Measurements from ENCODE around the gene ITPR3.

Gene ITPR3

DNA sequence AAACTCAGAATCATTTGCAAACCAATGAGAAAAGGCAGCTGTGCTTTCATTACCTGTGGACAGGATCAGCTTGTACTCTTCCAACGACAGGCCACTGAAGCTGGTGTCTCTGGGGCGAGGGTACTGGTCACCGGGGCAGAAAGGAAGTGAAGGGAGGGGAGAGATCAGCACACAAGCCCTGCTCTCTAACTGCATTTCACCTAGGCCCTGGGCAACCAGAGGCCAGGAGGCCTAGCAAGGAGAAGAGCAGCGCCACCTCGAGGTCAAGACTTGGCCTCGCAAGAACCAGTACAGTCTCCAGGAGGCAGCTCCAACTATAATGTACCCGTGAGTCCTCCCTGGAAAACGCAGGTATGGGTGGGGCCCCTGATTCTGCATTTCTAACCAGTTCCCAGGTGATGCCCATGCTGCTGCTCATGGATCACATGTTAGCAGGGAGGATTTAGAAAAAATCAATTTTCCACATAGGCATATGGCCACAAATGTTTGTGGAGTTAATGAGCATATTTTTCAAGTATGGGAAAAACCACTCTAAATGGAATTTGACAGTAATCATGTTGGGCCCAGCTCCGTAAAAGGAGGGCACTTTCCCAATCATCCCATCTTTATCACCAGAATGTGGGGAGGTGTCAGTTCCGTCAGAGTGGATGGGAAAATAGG, 79.4 kb downstream of the ITPR3 start:
- DNase-seq (ENCODE audit: low spot score), result peak; percentile 53

DNA sequence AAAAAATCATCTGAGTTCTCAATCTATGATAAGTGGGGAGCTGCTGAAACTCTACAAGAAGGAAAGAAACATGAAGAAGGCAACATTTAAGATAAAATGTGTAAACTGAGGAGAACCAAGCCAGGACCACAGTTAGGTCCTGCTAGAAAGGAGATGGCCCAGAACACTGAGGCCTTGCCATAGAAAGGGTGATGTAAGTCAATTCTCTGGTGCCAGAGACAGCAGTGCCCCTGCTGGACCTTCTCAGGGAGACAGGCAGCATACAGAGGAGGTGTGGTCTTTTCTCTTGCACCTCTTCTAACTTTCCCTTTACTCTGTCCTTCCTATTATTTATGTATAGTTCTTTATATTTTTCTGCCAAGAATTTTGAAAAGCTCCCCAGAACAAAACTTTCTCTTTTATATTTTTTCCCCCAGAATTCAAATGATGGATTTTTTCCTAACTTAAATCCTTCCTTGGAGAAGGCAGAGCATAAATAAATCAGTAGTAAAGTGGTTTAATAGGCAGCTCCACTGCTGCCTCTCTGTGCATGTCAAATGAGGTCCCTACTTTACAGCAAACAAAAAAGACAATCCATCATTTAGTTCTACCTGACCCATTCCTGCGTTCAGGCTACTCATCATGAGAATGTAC, 81.3 kb downstream of the ITPR3 start:
- DNase-seq (ENCODE audit: low spot score), result peak; percentile 45

DNA sequence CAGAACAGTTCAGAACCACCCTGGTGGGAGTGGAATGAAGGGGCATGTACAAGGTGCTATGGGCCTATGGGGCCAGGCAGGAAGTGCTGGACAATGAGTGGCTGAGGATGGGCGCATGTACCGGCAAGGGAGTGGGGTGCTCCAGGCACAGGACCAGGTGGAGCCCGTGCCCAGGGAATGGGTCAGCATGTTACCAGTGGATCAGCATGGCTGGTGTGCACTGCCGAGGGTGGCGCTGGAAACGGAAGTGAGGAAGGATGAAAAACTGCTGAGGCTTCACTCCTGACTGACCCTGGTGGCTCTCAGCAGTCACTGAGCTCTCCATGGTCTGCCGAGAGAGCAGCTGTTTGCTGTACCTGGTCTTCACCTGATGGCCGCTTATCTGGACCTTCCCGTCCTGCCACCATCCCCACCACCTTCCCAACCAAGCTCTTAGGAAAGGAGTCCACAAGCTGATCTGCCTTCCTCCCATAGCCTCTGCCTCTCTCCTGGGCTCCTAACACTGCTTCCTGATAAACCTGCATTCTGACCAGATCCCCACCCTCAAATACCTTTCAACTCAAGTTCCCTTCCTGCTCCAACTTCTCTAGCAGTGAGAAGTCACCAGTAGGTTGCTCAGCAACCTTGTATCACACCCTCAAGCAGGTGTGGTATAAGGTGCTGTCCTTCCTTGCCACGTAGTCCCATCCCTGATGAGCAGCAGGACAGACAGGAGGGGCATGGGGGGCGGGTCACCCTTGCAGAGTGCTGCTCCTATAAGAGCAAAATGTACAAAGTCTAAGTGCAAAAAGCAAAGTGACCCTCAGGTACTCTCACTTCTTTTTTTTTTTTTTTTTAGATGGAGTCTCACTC, 83.3 kb downstream of the ITPR3 start:
- no peak for DNase-seq (ENCODE audit: low spot score)

DNA sequence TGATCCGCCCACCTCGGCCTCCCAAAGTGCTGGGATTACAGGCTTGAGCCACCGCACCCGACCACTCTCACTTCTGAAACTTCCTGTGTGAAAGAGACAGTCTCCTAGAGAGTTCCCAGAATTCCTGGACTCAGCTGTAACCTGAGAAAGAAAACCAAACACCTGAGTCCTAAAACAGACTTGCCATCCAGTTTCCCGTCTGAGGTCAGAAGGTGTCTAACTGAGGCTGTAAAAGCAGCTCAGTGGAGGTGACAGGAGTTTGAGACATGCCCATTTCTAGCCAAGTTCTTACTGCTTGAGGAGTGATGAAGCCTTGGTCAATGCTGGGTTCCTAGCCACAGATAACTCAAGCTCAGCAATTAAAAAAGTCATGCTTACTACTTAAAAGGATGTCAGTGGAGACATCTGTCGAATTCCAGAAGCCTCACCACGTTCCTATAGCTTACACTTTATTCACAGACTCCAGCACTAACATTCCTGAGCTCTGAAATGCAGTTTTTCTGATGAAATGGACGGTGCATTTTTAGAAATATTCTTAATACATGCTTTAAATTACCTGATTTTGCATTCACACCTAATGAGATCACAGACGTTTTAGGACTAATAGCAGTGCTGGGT, 84.3 kb downstream of the ITPR3 start:
- no peak for DNase-seq (ENCODE audit: low spot score)

DNA sequence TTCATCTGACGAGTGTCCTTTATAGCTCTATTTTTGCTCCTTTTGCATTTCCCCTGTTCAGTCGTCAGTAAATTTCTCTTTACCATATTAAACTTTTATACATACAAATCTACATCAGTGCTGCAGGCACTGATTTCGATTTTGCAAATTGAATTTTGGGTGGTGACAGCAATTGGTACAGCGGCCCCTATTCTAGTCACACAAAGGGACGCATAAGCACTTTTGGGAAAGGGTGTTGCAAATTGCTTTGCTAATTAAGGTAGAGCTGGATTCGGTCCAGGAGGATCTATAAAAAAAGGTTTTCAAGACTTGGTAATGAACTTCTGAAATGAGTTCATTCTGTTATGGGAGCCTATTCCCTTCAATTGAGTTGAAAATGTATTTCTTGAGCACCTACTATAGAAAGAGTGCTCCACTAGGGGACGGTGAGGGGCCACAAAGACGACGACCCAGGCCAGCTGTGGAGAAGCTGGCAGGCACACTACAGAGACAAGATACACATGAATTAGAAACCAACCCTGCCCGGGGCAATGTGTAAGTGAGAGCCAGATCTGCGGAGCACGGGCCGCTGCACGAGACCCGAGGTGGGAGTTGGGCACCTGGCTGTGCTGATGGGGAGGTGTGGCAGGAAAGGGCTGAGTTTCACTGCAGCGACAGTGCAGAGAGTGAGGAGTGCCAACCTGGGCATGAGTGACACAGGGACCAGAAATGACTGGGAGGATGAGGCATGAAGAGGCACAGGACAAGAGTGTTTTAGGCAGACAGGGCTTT, 85.0 kb downstream of the ITPR3 start:
- no peak for DNase-seq (ENCODE audit: low spot score)

DNA sequence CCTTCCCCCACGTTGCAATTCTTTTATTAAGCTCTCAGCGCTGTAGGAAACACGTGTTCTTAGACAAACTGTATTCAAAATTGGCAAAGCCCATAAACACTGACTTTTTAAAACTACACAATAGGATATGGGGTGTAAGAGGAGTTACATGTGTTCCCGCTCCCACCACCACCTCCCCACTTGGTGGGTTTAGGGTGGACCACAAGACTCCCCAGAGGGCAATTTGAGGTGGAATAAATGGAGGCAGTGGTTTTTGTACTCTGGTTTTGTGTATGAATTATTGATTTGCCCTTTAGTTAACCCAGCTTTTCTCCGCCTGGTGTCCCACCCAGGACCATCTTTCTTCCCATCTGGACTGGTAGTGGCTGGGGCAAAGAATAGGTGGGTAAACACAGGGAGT, 86.6 kb downstream of the ITPR3 start:
- no peak for DNase-seq (ENCODE audit: low spot score)

DNA sequence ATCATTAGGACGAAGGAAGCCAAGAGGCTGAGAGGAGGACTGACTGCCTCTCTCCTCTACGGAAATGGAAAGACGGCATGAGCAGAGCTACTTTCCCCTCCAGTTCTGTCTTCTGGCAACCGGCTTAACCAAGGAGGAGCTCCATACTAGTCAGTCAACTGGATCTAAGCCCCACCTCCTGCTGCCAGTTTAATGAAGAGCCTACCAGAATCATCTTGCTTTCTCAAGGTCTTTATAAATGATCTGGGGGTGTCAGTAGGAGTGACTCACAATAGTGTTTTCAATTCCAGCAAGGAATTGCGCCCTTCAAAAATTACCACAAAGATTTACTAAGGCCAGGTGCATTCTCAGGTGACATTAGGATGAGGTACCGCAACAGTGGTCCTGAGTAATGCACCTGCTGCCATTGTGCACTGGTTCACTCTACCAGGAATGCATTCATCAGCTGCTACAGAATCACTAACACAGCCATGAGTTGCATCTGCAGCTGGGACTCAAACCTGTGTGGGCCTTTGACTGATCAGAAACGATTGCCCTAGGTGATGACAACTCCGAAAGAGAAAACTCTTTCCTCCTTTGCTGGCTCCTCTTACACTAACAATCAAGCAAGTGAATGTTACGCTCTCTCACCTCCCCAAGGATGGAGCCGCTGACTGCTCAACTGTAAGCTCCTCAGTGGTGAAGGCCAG, 87.5 kb downstream of the ITPR3 start:
- no peak for DNase-seq (ENCODE audit: low spot score)

DNA sequence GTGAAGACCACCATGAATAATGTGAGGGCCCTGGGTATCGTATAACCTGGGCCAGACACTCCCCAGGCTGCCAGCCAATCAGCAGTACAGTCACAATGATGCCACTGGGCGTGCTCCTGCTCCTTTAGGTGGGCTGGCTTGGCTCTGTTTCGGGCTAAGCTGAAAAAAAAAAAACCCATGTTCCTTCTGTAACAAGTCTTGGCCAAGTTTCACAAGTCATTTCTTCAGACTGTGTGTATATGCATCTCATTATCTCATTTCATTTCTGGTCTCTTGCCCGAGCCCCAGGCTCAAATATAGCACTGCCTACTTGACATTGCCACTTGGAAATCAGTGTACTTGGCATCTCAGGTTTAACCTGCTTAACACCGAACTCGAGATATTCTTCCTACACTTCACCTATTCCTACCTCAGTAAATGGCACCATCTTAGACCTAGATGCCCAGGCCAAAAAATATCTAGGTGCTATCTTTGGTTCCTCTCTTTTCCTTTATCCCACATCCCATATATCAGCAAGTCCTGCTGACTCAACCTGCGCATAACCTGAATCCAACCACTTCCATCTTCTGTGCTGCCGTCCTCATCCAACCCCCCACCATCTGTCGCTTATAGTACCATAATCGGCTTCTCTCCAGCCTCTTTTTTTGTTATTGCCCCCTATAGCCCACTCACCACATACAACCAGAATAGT, 88.6 kb downstream of the ITPR3 start:
- DNase-seq (ENCODE audit: low spot score), result no peak

DNA sequence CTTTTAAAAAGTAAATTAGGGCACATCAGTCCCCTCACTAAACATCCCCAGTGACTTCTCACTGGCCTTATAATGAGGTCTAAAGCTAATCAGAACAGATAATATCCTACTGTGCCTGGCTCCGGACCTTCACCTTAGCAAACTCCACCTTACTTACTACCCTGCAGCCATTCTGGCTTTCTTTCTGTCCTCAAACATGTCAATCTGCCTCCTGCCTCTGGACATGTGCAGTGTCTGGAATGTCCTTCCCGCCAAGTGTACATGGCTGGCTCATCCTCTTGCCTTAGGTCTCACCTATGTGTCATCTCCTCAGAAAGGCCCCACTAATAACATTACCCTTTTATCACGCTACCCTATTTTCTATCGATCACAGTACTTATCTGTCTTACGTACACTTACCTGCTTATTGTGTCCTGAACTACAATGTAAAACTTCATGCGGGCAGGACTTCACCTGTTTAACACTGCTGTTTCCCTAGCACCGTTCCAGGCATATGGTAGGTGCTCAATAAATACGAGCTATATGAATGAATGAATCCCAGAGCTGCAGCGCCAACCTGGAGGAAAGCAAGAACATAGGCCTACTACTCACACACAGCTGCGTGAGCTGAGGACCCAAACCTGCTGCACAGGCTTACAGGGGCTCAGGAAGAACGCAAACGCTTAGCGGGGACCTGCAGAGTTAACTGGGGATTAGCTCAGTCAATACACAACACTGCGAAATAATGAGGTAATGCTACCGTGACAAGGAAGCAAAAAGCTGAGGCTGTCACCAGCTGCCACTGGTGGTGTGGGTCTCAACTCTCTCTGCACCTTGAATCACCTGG, 89.4 kb downstream of the ITPR3 start:
- DNase-seq (ENCODE audit: low spot score), result no peak

DNA sequence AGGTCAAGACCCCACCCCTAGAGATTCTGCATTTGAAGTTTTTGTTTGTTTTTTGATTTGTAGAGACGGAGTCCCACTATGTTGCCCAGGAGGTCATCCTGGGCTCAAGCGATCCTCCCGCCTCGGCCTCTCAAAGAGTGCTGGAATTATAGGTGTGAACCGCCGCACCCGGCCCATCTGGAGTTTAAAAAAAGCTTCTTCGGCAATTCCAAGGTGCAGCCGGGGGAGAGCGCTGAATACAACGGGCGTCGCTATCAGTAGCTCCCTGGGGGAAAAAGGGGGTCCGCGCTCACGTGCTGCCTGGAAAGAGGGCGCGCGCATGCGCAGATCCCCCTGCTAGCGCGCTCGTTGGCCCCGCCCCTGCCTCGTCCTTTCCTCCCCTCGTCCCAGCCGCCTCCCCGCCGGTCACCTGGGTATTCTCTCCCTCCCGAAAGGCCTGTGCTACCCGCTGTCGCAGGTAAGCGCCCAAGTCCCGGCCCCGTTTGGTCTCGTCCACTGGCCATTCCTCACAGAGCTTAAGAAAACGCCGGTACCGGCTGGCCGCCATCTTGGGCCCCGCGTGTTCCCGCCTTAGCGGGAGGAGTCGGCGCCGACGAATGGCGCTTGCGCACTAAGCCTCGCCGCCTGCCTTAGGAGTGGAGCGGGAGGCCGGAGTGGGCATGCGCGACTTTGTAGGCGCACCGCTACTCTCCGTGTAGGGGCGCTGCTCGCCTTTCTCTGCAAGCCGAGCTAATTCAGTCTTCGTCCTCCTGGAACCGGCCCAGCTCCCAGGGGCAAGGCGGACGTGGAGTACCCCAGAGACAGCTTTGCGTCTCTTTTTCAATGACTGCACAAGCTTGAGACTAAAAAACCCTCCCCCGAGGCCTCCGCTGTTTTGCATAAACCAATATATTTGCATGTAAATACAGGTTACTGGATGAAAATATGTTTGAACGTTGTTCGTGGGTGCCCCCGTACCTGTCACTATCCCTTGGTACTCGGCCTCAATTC, 90.3 kb downstream of the ITPR3 start, which contains the start of gene UQCC2:
TSS of gene UQCC2 (minus strand) at position 561 of the 990 bp plus-strand sequence. CDS start at position 547, 14 bp downstream.
- DNase-seq (ENCODE audit: low spot score), result peak; percentile 88

DNA sequence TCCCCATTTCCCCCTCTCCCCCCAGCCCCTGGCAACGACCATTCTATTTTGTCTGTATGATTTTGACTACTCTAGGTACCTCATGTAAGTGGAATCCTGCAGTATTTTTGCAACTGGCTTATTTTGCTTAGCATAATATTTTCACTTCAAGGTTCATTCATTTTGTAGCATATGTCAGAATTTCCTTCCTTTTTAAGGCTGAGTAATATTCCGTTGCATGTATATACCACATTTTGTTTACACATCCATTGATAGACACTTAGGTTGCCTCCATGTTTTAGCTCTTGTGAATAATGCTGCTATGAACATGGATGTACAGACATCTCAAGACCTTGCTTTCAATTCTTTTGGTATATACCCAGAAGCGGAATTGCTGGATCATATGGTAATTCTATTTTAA, 91.8 kb downstream of the ITPR3 start:
- DNase-seq (ENCODE audit: low spot score), result no peak

DNA sequence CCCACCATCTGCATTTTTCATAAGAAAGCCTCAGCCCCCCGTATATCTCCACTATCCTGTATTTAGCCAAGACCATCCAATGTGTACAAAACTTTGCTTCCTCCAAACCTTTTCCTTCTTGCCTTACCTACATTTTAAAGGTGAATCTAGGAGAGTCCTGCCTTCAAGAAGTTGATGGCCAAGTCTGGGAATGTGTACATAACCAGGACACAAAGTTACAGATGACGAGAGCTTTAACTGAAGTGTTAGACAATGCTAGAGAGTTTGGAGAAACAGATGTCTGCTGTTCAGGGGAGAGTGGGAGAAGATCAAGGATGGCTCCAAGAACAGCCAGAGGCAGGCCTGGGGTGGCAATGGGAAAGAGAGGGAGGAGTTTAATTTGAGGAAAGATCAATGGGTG, 92.7 kb downstream of the ITPR3 start:
- DNase-seq (ENCODE audit: low spot score), result no peak

DNA sequence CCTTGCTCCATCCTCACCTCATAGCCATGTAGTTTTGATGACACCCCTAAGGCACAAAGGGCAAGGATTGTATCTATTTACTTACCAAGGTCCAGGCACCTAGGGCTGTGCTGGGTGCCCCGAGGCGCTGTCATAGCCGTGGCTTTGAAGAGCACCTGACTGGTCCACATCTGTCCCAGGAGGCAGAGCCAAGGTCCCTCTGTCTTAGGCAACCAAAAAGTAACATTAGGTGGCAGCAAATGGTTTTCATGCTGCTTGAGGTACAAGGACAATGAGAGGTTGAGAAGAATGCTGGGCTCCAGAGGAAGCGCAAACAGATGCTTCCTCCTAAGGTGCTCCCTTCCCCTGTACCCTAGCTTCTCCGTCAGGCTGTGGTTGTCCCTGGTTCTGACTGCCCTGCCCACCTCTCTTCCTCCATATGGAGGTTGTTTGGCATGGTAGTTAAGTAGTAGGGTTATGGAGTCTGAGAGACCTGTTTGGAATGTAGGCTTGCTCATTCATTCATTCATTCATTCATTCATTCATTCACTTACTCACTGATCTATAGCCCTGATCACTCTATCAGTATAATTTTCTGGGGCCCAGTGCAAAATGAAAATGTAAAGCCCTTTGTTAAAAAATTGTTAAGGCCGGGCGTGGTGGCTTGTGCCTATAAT, 93.4 kb downstream of the ITPR3 start:
- no peak for DNase-seq (ENCODE audit: low spot score)

DNA sequence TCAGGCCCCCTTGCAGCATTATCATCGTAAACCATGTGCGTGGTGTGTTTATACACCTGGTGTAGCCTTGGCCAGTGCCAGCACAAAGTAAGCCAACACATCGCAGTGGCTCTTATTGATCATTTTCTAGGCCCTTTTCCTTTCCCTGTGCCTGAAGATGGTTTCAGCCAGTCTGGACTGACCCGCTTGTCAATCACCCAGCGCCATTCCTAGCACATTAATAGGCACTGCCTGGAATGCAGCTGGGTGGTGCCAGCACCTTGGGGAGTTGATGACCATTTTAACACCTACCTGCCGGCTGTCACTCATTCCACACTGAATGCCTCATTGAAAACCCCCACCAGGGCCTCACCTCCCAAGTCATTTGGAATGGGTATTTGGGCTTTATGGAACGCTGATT, 95.3 kb downstream of the ITPR3 start:
- no peak for DNase-seq (ENCODE audit: low spot score)

DNA sequence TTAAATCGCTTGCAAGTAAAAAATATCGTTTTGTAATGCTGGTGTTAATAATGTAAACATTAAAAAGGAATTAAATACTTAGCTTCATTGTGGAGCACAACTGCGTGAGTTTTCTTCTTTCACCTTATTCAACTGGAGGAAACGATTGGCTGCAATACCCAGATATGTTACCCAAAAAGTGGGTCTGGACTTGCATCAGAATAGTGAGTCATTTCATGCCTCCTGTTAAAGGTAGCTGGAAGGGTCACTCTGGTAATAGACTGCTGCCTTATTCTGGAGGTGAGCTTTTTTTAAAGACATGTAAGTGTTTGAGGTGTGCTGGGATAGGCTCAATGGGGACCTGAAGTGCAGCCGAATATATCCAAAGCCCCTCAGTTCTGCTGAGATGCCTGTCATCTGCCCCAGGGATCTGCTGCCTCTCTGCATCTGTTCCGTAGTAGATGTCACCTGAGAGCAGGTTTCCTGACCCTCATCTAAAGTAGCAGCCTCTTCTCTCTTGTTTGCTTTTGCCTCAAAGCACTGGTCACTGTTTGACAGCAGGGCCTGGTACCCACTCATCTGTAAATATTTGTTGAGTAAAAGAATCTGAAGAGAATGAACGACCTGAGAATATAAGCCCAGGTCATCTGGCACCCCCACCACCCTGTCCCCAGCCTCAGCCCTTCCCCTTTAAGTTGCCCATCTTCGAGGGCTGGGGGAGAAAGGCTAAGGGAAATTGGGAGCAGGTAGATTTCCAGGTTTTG, 95.9 kb downstream of the ITPR3 start:
- DNase-seq (ENCODE audit: low spot score), result no peak

DNA sequence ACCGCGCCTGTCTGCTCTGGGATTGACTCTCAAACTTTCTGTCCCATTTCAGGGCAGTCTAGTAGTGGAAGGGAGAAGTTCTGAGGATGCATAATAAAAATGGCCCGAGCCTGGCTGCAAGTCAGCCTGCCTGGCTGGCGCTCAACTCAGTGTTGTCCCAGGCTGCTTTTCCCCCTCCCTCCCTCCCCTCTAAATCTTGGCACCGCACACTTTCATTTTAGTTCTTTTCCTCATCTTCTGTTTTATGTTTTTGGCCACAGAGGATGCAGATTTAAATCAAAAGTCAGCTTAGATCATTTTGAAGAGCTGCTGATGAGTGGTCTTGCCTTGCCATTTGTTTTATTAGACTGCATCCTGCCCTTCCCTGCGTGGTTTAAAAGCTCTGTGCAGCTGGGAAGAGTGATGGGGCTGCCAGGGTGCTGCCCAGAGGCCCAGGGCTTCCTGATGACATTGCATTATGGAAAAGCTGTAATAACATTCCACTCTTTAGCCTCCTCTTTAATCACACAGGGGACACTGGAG, 96.9 kb downstream of the ITPR3 start:
- DNase-seq (ENCODE audit: low spot score), result no peak

DNA sequence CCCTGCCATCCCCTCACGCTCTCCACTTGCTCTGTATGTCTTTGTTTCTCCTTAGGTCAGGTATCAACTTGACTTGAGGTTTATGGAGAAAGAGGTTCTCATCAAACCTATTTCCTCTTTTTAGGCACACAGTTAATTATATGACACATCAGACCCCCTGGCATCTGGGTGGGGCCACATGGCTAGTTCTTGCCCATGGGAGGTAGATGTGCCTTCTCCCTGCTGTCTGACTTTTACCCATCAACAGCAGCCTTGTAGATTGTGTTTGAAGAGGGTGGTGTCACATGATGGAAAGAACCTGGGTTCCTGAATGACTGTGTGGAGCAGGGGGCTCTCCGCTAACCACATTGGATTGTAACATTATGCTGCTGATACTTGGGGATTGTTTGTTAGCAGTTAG, 97.6 kb downstream of the ITPR3 start:
- no peak for DNase-seq (ENCODE audit: low spot score)
